Aorta (tissue), 5 donors: ENCODE data around the gene GULP1. TPM values are rescaled to one million over a fixed set of nuclear protein-coding genes. Genes with fewer than 3 reads are reported as not detected.
"Not testable (repeated sequence)": the region's sequence is repeated elsewhere in the genome, so short reads cannot be mapped to it uniquely, and the experiment has no call there.

Source experiments
- ATAC-seq: fragments of 200-7000 bp; cut with Tn5 transposase; one replicate; pipeline ENCODE4 v1.9.1; 2022; ENCODE audit warnings: moderate library complexity; ENCODE audit not compliant: low FRiP score
- DNase-seq, 2 donors: peaks; one replicate each; pipeline ENCODE4 v3.0.0-alpha.2; 2020
- H3K27ac ChIP-seq, 2 donors: one replicate each; pipeline ENCODE4 v1.5.1; 2013; ENCODE audit warnings: low read length in 2 of 2, mild to moderate bottlenecking in 2 of 2, moderate library complexity in 2 of 2, control low read depth in 1 of 2, inconsistent platforms in 1 of 2, low read depth in 1 of 2
- H3K27me3 ChIP-seq, 2 donors: one replicate each; pipeline ENCODE4 v1.6.1; 2013; ENCODE audit warnings: control low read depth in 1 of 2, low read length in 1 of 2, mild to moderate bottlenecking in 1 of 2, moderate library complexity in 1 of 2; ENCODE audit not compliant: insufficient read depth in 2 of 2, control insufficient read depth in 1 of 2
- H3K36me3 ChIP-seq, 2 donors: one replicate each; pipeline ENCODE4 v1.6.1; 2013; ENCODE audit warnings: control low read depth in 1 of 2, low read length in 1 of 2, mild to moderate bottlenecking in 1 of 2; ENCODE audit not compliant: insufficient read depth in 2 of 2, control insufficient read depth in 1 of 2
- H3K4me1 ChIP-seq, 2 donors: one replicate each; pipeline ENCODE4 v1.6.1; 2013; ENCODE audit warnings: low read length in 2 of 2, control low read depth in 1 of 2, mild to moderate bottlenecking in 1 of 2, moderate library complexity in 1 of 2; ENCODE audit not compliant: insufficient read depth in 2 of 2, control insufficient read depth in 1 of 2
- H3K4me3 ChIP-seq, 2 donors: one replicate each; pipeline ENCODE4 v1.5.1; 2013; ENCODE audit warnings: low read length in 2 of 2, control low read depth in 1 of 2, mild to moderate bottlenecking in 1 of 2
- H3K9me3 ChIP-seq: one replicate; pipeline ENCODE4 v1.6.1; 2013; ENCODE audit warnings: mild to moderate bottlenecking, low read length; ENCODE audit not compliant: control insufficient read depth
- WGBS, 2 donors: extraction: QIAGEN DNeasy Blood & Tissue Kit; methylation state at CpG; one replicate each; pipeline ENCODE4 v1.1.7; 2013; 5-methylcytosine and 5-hydroxymethylcytosine counted together
- intact Hi-C, 2 donors: fragments of 100-400 bp; cut with DNase I; formaldehyde crosslinking; loops; one replicate each; pipeline versions ENCODE4 v1.14.2 to v1.15.0; 2022
- polyA plus RNA-seq, 2 donors: library from polyadenylated mRNA; stranded (reverse); fragments of 200-250 nt; gene quantifications; one replicate each; pipeline ENCODE4 v1.2.3, GENCODE V29; 2013
- total RNA-seq, 2 donors: library from RNA; stranded (reverse); fragmentation: NEBNext Ultra II Directional; extraction: Animal tissue kit (Norgen Biotek cat#: 25700); gene quantifications; one replicate each; pipeline ENCODE4 v1.2.1, GENCODE V29; 2021
- donor health status: healthy with polysubstance abuse.
- donor health status: Bipolar disorder and iron deficiency.
- donor health status: DM: no; HTN: no; CAD: no.
- donor health status: DM: no; HTN: no; CAD: no.
- donor health status: DM: yes; HTN: yes; CAD: no.

GULP1 gene
- total and polyA plus RNA-seq, 4 donors, result 60.2 to 74.8 (median 67.1) TPM

DNA sequence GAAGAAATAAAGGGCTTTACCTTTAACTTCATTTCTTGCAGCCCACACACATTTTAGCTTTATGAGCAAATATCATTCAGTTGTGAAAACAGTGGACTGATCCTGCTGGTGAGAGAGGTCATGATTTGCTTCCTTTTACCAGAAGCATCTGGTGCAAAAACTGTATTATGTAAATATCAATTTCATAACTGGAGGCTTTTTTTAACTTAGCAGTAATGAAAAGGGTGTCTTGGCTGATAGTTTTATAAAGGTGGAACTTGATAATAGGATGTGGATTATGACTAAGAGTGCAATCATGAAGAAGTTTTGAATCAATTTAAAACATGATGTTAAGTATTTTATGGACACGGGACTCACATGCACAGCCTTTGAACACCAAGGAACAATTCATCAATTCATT lies 304.4 kb downstream of the GULP1 start:
- WGBS, 2 donors, result 86 to 88% methylated on average over 1 of the region's 1 CpG
- H3K9me3 ChIP-seq, result no peaks in the 10 kb centered on the region
- H3K27ac ChIP-seq, result no peak overlapping the region
- ATAC-seq (no peak), DNase-seq (no peak)
- H3K4me3 ChIP-seq, result no peak overlapping the region
- intact Hi-C loops, result loop anchor here in 1 of 2 donors (5.0 to 10.0 kb wide), 2 partner anchors 191 to 379 kb away; partner anchors contain the start of gene COL3A1
- H3K36me3 ChIP-seq, result no peaks in the 10 kb centered on the region
- no peaks in the 10 kb centered on the region for H3K27me3 ChIP-seq
- H3K4me1 ChIP-seq, result peaks cover 0 to 4% of the 10 kb centered on the region in 2 donors

DNA sequence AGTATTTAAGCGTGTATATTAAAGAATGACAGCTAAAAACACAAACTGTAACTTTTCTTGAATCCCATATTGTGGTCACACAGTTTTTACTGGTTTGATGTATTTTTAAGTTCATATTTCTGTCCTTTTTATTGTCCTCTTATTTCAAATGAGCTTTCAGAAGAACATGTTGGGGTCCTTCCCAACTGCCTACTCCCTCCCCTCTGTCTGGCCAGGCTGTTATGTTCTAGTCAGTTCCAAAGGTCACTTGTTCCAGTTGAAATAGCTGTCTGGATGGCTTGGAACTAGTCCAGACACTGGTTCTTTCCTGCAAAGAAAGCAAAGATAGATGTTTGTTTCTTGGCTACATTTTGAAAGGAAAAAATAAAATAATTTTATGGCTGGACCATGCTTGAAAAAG lies 306.9 kb downstream of the GULP1 start:
- intact Hi-C loops, result loop anchor here in 1 of 2 donors (5.0 to 10.0 kb wide), 2 partner anchors 189 to 376 kb away; partner anchors contain the start of gene COL3A1
- H3K4me1 ChIP-seq, result peaks cover 0 to 4% of the 10 kb centered on the region in 2 donors
- no peaks in the 10 kb centered on the region for H3K9me3 ChIP-seq
- WGBS, 2 donors, result 24 to 29% methylated on average over 1 of the region's 1 CpG
- peak overlapping the region in 1 of 2 donors; percentile 67 for H3K27ac ChIP-seq
- H3K4me3 ChIP-seq, result no peak overlapping the region
- no peaks in the 10 kb centered on the region for H3K36me3 ChIP-seq
- DNase-seq (no peak), ATAC-seq (no peak)
- H3K27me3 ChIP-seq, result no peaks in the 10 kb centered on the region

- DNase-seq (no peak), ATAC-seq (no peak)
- 3 to 7% methylated on average over 2 of the region's 2 CpGs for WGBS, 2 donors
Observed at GRCh38 chr2:188599140-188599539, 307.5 kb downstream of the GULP1 start.

DNA sequence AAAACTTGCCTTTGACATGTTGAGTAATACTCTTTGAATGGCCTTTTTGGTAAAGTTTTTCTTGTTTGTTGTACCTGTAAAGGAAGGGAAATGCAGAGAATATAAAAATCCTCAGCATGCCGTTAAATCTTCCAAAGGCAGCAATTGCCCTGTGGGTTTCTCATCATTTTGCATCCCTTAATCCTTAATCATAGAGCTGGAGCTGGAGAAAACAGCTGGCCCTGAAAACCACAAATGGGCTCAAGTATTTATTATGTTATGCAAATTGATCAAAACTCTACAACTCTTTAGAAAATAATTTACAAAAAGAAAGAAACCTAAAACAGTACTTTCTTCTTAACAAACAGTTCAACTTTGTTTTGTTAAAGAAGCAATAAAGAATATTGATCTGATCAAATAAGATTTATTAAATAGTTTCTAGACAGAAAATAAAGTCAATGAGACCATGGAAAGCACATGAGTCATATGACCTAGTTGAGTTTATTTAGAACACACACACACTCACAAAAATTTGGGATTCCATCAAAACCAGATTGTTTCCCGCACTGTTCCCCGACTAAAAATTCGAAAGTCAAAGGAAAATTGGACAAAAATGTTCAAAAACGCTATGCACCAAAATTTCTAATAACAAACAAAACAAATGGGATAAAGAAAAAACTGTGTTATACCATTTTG lies 309.0 kb downstream of the GULP1 start:
- DNase-seq, result no peak
- intact Hi-C loops, result no loop called here
- H3K4me1 ChIP-seq, result peaks cover 0 to 4% of the 10 kb centered on the region in 2 donors
- no peak for ATAC-seq
- H3K4me3 ChIP-seq, result no peak overlapping the region
- H3K27me3 ChIP-seq, result no peaks in the 10 kb centered on the region
- peaks cover 0 to 2% of the 10 kb centered on the region in 2 donors for H3K36me3 ChIP-seq
- H3K9me3 ChIP-seq, result no peaks in the 10 kb centered on the region
- H3K27ac ChIP-seq, result no peak overlapping the region
- WGBS, 2 donors, result 80 to 82% methylated on average over 5 of the region's 5 CpGs

More at GRCh38 chr2:188599140-188599539, 307.5 kb downstream of the GULP1 start:
- peaks cover 0 to 4% of the 10 kb centered on the region in 2 donors for H3K4me1 ChIP-seq
- no peaks in the 10 kb centered on the region for H3K27me3 ChIP-seq
- no peak overlapping the region for H3K4me3 ChIP-seq
- no peaks in the 10 kb centered on the region for H3K36me3 ChIP-seq
- intact Hi-C loops, result loop anchor here in 1 of 2 donors (5.0 to 10.0 kb wide), 2 partner anchors 188 to 376 kb away; partner anchors contain the start of gene COL3A1
- peak overlapping the region in 1 of 2 donors; percentile 68 for H3K27ac ChIP-seq
- H3K9me3 ChIP-seq, result no peaks in the 10 kb centered on the region

- no peak overlapping the region for H3K27ac ChIP-seq
- no peaks in the 10 kb centered on the region for H3K27me3 ChIP-seq
- DNase-seq, result no peak
- H3K4me3 ChIP-seq, result no peak overlapping the region
- intact Hi-C loops, result no loop called here
- H3K9me3 ChIP-seq, result no peaks in the 10 kb centered on the region
- H3K36me3 ChIP-seq, result peaks cover 0 to 3% of the 10 kb centered on the region in 2 donors
- H3K4me1 ChIP-seq, result peaks cover 0 to 4% of the 10 kb centered on the region in 2 donors
- 68 to 84% methylated on average over 2 of the region's 2 CpGs for WGBS, 2 donors
- ATAC-seq, result no peak
Observed at GRCh38 chr2:188601391-188601790, 309.7 kb downstream of the GULP1 start.

- Histone ChIP-seq H3K4me3 (no peak overlapping the region), H3K9me3 (no peaks in the 10 kb centered on the region), H3K36me3 (peaks cover 0 to 3% of the 10 kb centered on the region in 2 donors), H3K27ac (no peak overlapping the region), H3K27me3 (no peaks in the 10 kb centered on the region), H3K4me1 (peaks cover 0 to 4% of the 10 kb centered on the region in 2 donors)
- intact Hi-C loops, result no loop called here
- ATAC-seq, result no peak
- no peak for DNase-seq
Observed at GRCh38 chr2:188601927-188602326, 310.3 kb downstream of the GULP1 start.

DNA sequence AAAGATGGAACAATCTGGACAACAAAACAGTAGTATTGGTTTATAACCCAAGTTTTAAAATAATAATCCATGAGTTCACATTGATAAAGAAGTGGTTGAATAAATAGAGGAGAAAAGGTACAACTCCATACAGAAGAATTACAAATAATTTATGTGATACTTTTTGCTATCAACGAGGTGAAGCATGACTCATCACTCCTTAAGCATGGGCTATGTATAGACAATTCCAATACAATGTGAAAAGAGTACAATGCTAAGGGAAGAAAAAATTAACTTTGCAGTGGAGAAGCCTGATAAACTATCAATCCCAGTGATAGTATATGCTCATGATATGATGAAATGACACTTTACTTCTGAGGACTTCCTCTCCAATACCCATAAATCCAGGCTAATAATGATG lies 312.9 kb downstream of the GULP1 start:
- DNase-seq (no peak), ATAC-seq (no peak)
- 66 to 76% methylated on average over 1 of the region's 1 CpG for WGBS, 2 donors

DNA sequence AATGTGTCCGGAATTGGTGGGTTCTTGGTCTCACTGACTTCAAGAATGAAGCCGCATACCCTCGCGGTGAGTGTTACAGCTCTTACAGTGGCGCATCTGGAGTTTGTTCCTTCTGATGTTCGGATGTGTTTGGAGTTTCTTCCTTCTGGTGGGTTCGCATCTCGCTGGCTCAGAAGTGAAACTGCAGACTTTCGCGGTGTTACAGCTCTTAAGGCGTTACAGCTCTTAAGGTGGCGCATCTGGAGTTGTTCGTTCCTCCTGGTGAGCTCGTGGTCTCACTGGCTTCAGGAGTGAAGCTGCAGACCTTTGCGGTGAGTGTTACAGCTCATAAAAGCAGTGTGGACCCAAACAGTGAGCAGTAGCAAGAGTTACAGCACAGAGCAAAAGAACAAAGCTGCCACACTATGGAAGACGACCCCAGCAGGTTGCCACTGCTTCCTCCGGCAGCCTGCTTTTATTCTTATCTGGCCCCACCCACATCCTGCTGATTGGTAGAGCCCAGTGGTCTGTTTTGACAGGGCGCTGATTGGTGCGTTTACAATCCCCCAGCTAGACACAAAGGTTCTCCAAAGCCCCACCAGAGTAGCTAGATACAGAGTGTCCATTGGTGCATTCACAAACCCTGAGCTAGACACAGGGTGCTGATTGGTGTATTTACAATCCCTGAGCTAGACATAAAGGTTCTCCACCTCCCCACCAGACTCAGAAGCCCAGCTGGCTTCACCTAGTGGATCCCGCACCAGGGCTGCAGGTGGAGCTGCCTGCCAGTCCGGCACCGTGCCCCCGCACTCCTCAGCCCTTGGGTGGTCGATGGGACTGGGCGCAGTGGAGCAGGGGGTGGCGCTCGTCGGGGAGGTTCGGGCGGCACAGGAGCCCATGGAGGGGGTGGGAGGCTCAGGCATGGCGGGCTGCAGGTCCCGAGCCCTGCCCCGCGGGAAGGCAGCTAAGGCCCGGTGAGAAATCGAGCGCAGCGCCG lies 314.2 kb downstream of the GULP1 start:
- DNase-seq, H3K4me1 ChIP-seq, ATAC-seq, intact Hi-C loops, H3K27ac ChIP-seq, H3K36me3 ChIP-seq, H3K4me3 ChIP-seq, H3K9me3 ChIP-seq, H3K27me3 ChIP-seq: not testable (repeated sequence)
- WGBS, 2 donors, result 93% methylated on average over 30 to 38 of the region's 39 CpGs

More for the DNA sequence above, 312.9 kb downstream of the GULP1 start:
- Histone ChIP-seq H3K4me1 (peaks cover 0 to 4% of the 10 kb centered on the region in 2 donors), H3K4me3 (no peak overlapping the region), H3K27me3 (no peaks in the 10 kb centered on the region), H3K27ac (no peak overlapping the region), H3K36me3 (peaks cover 0 to 3% of the 10 kb centered on the region in 2 donors), H3K9me3 (no peaks in the 10 kb centered on the region)
- intact Hi-C loops, result no loop called here
